IMR-90 (cell line): Measurements from ENCODE around the gene AMN. TPM values are rescaled to one million over a fixed set of nuclear protein-coding genes. Genes with fewer than 3 reads are reported as not detected.

ENCODE experiments used
- ATAC-seq: fragments of 200-7000 bp; cut with Tn5 transposase; 2 replicates; pipeline ENCODE4 v1.9.1; 2020; ENCODE audit warnings: low read depth, mild to moderate bottlenecking, moderate library complexity
- BruUV-seq: library from RNA; stranded (reverse); fragments of 400-500 nt; replicated peaks from 2 replicates; lab custom pipeline; 2021; lab: Mats Ljungman, UMichigan
- CTCF ChIA-PET: fragments of 300-600 bp; formaldehyde crosslinking; extraction: SDS; loops from one replicate; lab custom pipeline; 2021; ENCODE audit warnings: antibody characterized with exemption; lab: Yijun Ruan, JAX
- POLR2A ChIA-PET: fragments of 300-600 bp; sonication (Branson Sonifier 250); formaldehyde crosslinking; loops from one replicate; lab custom pipeline; 2022; ENCODE audit warnings: antibody characterized with exemption; ENCODE audit not compliant: unreplicated experiment; lab: Charles Lee
- DNase-seq: peaks from one replicate; pipeline ENCODE4 v3.0.0; 2013
- H2AFZ ChIP-seq: replicated peaks from 2 replicates; pipeline ENCODE3; 2013; ENCODE audit warnings: low read length, mild to moderate bottlenecking; ENCODE audit not compliant: poor library complexity
- H2AK5ac ChIP-seq: 2 replicates; pipeline ENCODE4 v1.6.1; 2013; ENCODE audit warnings: low read depth, low read length, inconsistent platforms
- H2AK9ac ChIP-seq: replicated peaks from 2 replicates; pipeline ENCODE3; 2013; ENCODE audit warnings: mild to moderate bottlenecking, low read depth, low read length, moderate library complexity; ENCODE audit not compliant: poor library complexity
- H2BK120ac ChIP-seq: 2 replicates; pipeline ENCODE4 v1.6.1; 2013; ENCODE audit warnings: low read depth, low read length, inconsistent platforms
- H2BK15ac ChIP-seq: 3 replicates; pipeline ENCODE4 v1.6.1; 2013; ENCODE audit warnings: low read depth, low read length, inconsistent platforms
- H2BK20ac ChIP-seq: 2 replicates; pipeline ENCODE4 v1.6.1; 2013; ENCODE audit warnings: low read depth, mild to moderate bottlenecking, inconsistent platforms, low read length, moderate library complexity
- H2BK5ac ChIP-seq: 2 replicates; pipeline ENCODE4 v1.6.1; 2013; ENCODE audit warnings: mild to moderate bottlenecking, low read depth, low read length, inconsistent platforms; ENCODE audit not compliant: poor library complexity, severe bottlenecking
- H3K14ac ChIP-seq: replicated peaks from 2 replicates; pipeline ENCODE4 v1.6.1; 2013; ENCODE audit warnings: low read depth, low read length, inconsistent platforms
- H3K18ac ChIP-seq: 2 replicates; pipeline ENCODE4 v1.6.1; 2013; ENCODE audit warnings: low read depth, low read length, control low read depth
- H3K23ac ChIP-seq: 2 replicates; pipeline ENCODE4 v1.6.1; 2013; ENCODE audit warnings: low read depth, low read length, inconsistent platforms
- H3K27ac ChIP-seq: 2 replicates; pipeline ENCODE4 v1.5.1; 2013; ENCODE audit warnings: mild to moderate bottlenecking, control low read depth, low read length; ENCODE audit not compliant: insufficient read depth
- H3K27me3 ChIP-seq: 2 replicates; pipeline ENCODE4 v1.6.1; 2013; ENCODE audit warnings: low read length; ENCODE audit not compliant: control insufficient read depth, insufficient read depth
- H3K36me3 ChIP-seq: 2 replicates; pipeline ENCODE4 v1.6.1; 2013; ENCODE audit warnings: low read length, mixed read lengths; ENCODE audit not compliant: control insufficient read depth, insufficient read depth
- H3K4ac ChIP-seq: 2 replicates; pipeline ENCODE4 v1.6.1; 2013; ENCODE audit warnings: low read depth, low read length, inconsistent platforms
- H3K4me1 ChIP-seq: 2 replicates; pipeline ENCODE4 v1.6.1; 2013; ENCODE audit warnings: low read length, mixed read lengths; ENCODE audit not compliant: control insufficient read depth, insufficient read depth
- H3K4me2 ChIP-seq: 2 replicates; pipeline ENCODE4 v1.6.1; 2013; ENCODE audit warnings: low read depth, mild to moderate bottlenecking, control low read depth, low read length, moderate library complexity
- H3K4me3 ChIP-seq: 2 replicates; pipeline ENCODE4 v1.5.1; 2013; ENCODE audit warnings: low read depth, mild to moderate bottlenecking, control low read depth, low read length, moderate library complexity; ENCODE audit not compliant: insufficient read depth
- H3K56ac ChIP-seq: 2 replicates; pipeline ENCODE4 v1.6.1; 2013; ENCODE audit warnings: low read length, inconsistent platforms; ENCODE audit not compliant: insufficient read depth; ENCODE audit errors: extremely low read depth
- H3K79me1 ChIP-seq, 2 experiments: 2 replicates each; pipeline ENCODE4 v1.6.1; 2013; ENCODE audit warnings: low read length in 2 of 2, inconsistent platforms in 1 of 2, low read depth in 1 of 2
- H3K9ac ChIP-seq: 2 replicates; pipeline ENCODE4 v1.6.1; 2013; ENCODE audit warnings: low read depth, low read length, control low read depth
- H3K9me1 ChIP-seq: 2 replicates; pipeline ENCODE4 v1.6.1; 2013; ENCODE audit warnings: low read length, inconsistent platforms; ENCODE audit not compliant: insufficient read depth
- H3K9me3 ChIP-seq: 2 replicates; pipeline ENCODE4 v1.6.1; 2013; ENCODE audit warnings: low read length; ENCODE audit not compliant: control insufficient read depth, insufficient read depth
- H4K20me1 ChIP-seq: 2 replicates; pipeline ENCODE4 v1.6.1; 2013; ENCODE audit warnings: low read length, inconsistent platforms; ENCODE audit not compliant: insufficient read depth
- H4K5ac ChIP-seq: 2 replicates; pipeline ENCODE4 v1.6.1; 2013; ENCODE audit warnings: mild to moderate bottlenecking, low read depth, low read length, control low read depth
- H4K8ac ChIP-seq, 2 experiments: 2 replicates each; pipeline ENCODE4 v1.6.1; 2013; ENCODE audit warnings: low read depth in 2 of 2, low read length in 2 of 2, control low read depth in 1 of 2, inconsistent platforms in 1 of 2
- H4K91ac ChIP-seq: 2 replicates; pipeline ENCODE4 v1.6.1; 2013; ENCODE audit warnings: low read depth, low read length, inconsistent platforms; ENCODE audit not compliant: insufficient read depth
- BHLHE40 ChIP-seq: fragments of 150-350 bp; IDR thresholded peaks from 2 replicates; pipeline ENCODE4 v1.6.1; 2016; ENCODE audit warnings: mild to moderate bottlenecking, low read depth, low read length
- CEBPB ChIP-seq: IDR thresholded peaks from 2 replicates; pipeline ENCODE4 v1.6.1; 2012; ENCODE audit warnings: low read depth, low read length, improper control_type of control experiment
- CHD1 ChIP-seq: IDR thresholded peaks from 2 replicates; pipeline ENCODE4 v1.6.1; 2012; ENCODE audit warnings: low read depth, low read length, improper control_type of control experiment
- CTCF ChIP-seq: conservative IDR thresholded peaks from 2 replicates; pipeline ENCODE4 v1.5.1; 2012; ENCODE audit warnings: mild to moderate bottlenecking, low read depth, low read length, improper control_type of control experiment
- ELK1 ChIP-seq: fragments of 150-350 bp; IDR thresholded peaks from 2 replicates; pipeline ENCODE4 v1.6.1; 2016; ENCODE audit warnings: low read depth, mild to moderate bottlenecking, low read length, moderate library complexity, borderline replicate concordance
- FOS ChIP-seq: fragments of 150-350 bp; IDR thresholded peaks from 2 replicates; pipeline ENCODE4 v1.6.1; 2016; ENCODE audit warnings: low read depth, low read length
- MAFK ChIP-seq: IDR thresholded peaks from 2 replicates; pipeline ENCODE4 v1.6.1; 2012; ENCODE audit warnings: low read depth, low read length, improper control_type of control experiment
- MAZ ChIP-seq: IDR thresholded peaks from 2 replicates; pipeline ENCODE4 v1.6.1; 2012; ENCODE audit warnings: low read depth, mild to moderate bottlenecking, low read length, improper control_type of control experiment, moderate library complexity, borderline replicate concordance
- MXI1 ChIP-seq: IDR thresholded peaks from 2 replicates; pipeline ENCODE4 v1.6.1; 2012; ENCODE audit warnings: low read depth, mild to moderate bottlenecking, low read length, moderate library complexity, borderline replicate concordance
- NFE2L2 ChIP-seq: fragments of 150-350 bp; IDR thresholded peaks from 2 replicates; pipeline ENCODE4 v1.6.1; 2016; ENCODE audit warnings: low read depth, mild to moderate bottlenecking, low read length
- POLR2A ChIP-seq: IDR thresholded peaks from 2 replicates; pipeline ENCODE4 v1.6.1; 2012; ENCODE audit warnings: mild to moderate bottlenecking, low read depth, low read length
- RAD21 ChIP-seq: IDR thresholded peaks from 2 replicates; pipeline ENCODE4 v1.6.1; 2012; ENCODE audit warnings: low read length, improper control_type of control experiment
- RCOR1 ChIP-seq: IDR thresholded peaks from 2 replicates; pipeline ENCODE4 v1.6.1; 2012; ENCODE audit warnings: mild to moderate bottlenecking, low read length, improper control_type of control experiment; ENCODE audit not compliant: insufficient replicate concordance
- RFX5 ChIP-seq: IDR thresholded peaks from 2 replicates; pipeline ENCODE4 v1.8.0; 2012; ENCODE audit warnings: low read depth, mild to moderate bottlenecking, low read length, moderate library complexity
- SMC3 ChIP-seq: fragments of 150-350 bp; IDR thresholded peaks from 2 replicates; pipeline ENCODE4 v1.6.1; 2016; ENCODE audit warnings: low read depth, mild to moderate bottlenecking, antibody characterized with exemption, low read length, moderate library complexity
- USF2 ChIP-seq: fragments of 150-350 bp; IDR thresholded peaks from 2 replicates; pipeline ENCODE4 v1.6.1; 2017; ENCODE audit warnings: mild to moderate bottlenecking, antibody characterized with exemption, low read length, low read depth
- WGBS, 2 experiments: methylation state at CpG; one replicate each; pipeline versions ENCODE4 v1.1.5 to v1.1.7; 2013; ENCODE audit warnings: missing lambda C conversion rate in 2 of 2; ENCODE audit not compliant: insufficient read length in 1 of 2; ENCODE audit errors: extremely low coverage in 2 of 2; 5-methylcytosine and 5-hydroxymethylcytosine counted together
- dilution Hi-C: fragments of 300-500 bp; cut with HindIII; formaldehyde crosslinking; loops from one replicate; pipeline ENCODE4 v1.14.3; 2018; ENCODE audit warnings: low sequenced_read_pairs; ENCODE audit not compliant: unreplicated experiment
- in situ Hi-C: fragments of 300-500 bp; cut with MboI; formaldehyde crosslinking; loops from 3 replicates; pipeline ENCODE4 v1.14.3; 2019; ENCODE audit warnings: low sequenced_read_pairs, inconsistent platforms, mixed read lengths
- intact Hi-C: fragments of 100-400 bp; cut with micrococcal nuclease; formaldehyde crosslinking; loops from 2 replicates; pipeline ENCODE4 v1.10.0; 2022
- polyA plus RNA-seq, 3 experiments: library from polyadenylated mRNA; depleted of rRNA; stranded (reverse); fragments of >200 nt; gene quantifications; 2 replicates each; pipeline ENCODE4 v1.2.3, GENCODE V29; 2012; ENCODE audit warnings: low replicate concordance in 1 of 3
- total RNA-seq: library from RNA; depleted of rRNA; stranded (reverse); fragments of >200 nt; gene quantifications from 2 replicates; pipeline ENCODE4 v1.2.3, GENCODE V29; 2012

AMN gene
- total and polyA plus RNA-seq, 2 of the 4 experiments (the other 2 are of a cell fraction) = under 0.01 to 0.24 TPM

GRCh38 chr14:102882226-102882906, 40.1 kb upstream of the AMN start:
- H2AFZ ChIP-seq = no peak overlapping the region
- H3K23ac ChIP-seq = no peak overlapping the region
- H3K9ac ChIP-seq = no peak overlapping the region
- no TSS peak for BruUV-seq
- H3K14ac ChIP-seq = no peak overlapping the region
- H3K9me3 ChIP-seq = no peaks in the 10 kb centered on the region
- CTCF ChIA-PET = no interaction called here
- H3K4me3 ChIP-seq = no peak overlapping the region
- no peak overlapping the region for H3K18ac ChIP-seq
- no peak overlapping the region for H2BK120ac ChIP-seq
- no peak overlapping the region for H2AK9ac ChIP-seq
- peaks cover 18% of the 10 kb centered on the region for H3K36me3 ChIP-seq
- H2AK5ac ChIP-seq = no peak overlapping the region
- H3K9me1 ChIP-seq = peaks cover 16% of the 10 kb centered on the region
- POLR2A ChIA-PET = no interaction called here
- no peak overlapping the region for H3K56ac ChIP-seq
- DNase-seq (no peak), ATAC-seq (no peak)
- H3K27me3 ChIP-seq = no peaks in the 10 kb centered on the region
- dilution Hi-C loops (no loop called here), in situ Hi-C loops (no loop called here), intact Hi-C loops (no loop called here)
- no peak overlapping the region for H3K27ac ChIP-seq
- 84% methylated on average over 3 of the region's 5 CpGs; no CpG with 5 or more reads in 1 of the 2 experiments for WGBS, 2 experiments
- peaks cover 0 to 17% of the 10 kb centered on the region in 2 experiments; a peak in 2 of 4 replicates for H3K79me1 ChIP-seq
- TF ChIP-seq ELK1 = no peak
- no peak for TF ChIP-seq POLR2A
- TF ChIP-seq MAFK = no peak
- TF ChIP-seq NFE2L2 = no peak
- no peak for TF ChIP-seq RCOR1
- TF ChIP-seq MXI1 = no peak
- no peak for TF ChIP-seq CHD1
- TF ChIP-seq CTCF = no peak
- no peak for TF ChIP-seq RAD21
- TF ChIP-seq SMC3 = no peak
- no peak for TF ChIP-seq FOS
- TF ChIP-seq CEBPB = no peak
- TF ChIP-seq MAZ = no peak
- no peak for TF ChIP-seq RFX5
- TF ChIP-seq BHLHE40 = no peak
- TF ChIP-seq USF2 = no peak
- 0 out of 2 replicates have a peak, but pooled peaks cover 9% of the 10 kb centered on the region for H4K20me1 ChIP-seq
- no peak overlapping the region for H4K91ac ChIP-seq
- H4K8ac ChIP-seq = no peak overlapping the region
- H2BK5ac ChIP-seq = no peak overlapping the region
- H2BK15ac ChIP-seq = no peak overlapping the region
- H3K4ac ChIP-seq = no peak overlapping the region
- H2BK20ac ChIP-seq = no peak overlapping the region
- H4K5ac ChIP-seq = no peak overlapping the region
- H3K4me1 ChIP-seq = peaks cover 8% of the 10 kb centered on the region
- no peak overlapping the region for H3K4me2 ChIP-seq
